Spinal cord (tissue), 10 donors: ENCODE data around the gene SH3RF3. TPM values are rescaled to one million over a fixed set of nuclear protein-coding genes. Genes with fewer than 3 reads are reported as not detected.

Experiments
- DNase-seq, 6 donors: peaks; one replicate each; pipeline versions ENCODE4 v3.0.0 to v3.0.0-alpha.2; 2013 to 2015; ENCODE audit warnings: low spot score in 6 of 6, low read depth in 4 of 6
- H3K27ac ChIP-seq: one replicate; pipeline ENCODE4 v1.5.1; 2013; ENCODE audit warnings: low read depth, low read length, control low read depth
- H3K27me3 ChIP-seq: one replicate; pipeline ENCODE4 v1.6.1; 2013; ENCODE audit warnings: low read length; ENCODE audit not compliant: control insufficient read depth, insufficient read depth
- H3K36me3 ChIP-seq: one replicate; pipeline ENCODE4 v1.6.1; 2013; ENCODE audit warnings: low read length; ENCODE audit not compliant: control insufficient read depth, insufficient read depth
- H3K4me1 ChIP-seq: one replicate; pipeline ENCODE4 v1.6.1; 2013; ENCODE audit warnings: low read length; ENCODE audit not compliant: control insufficient read depth, insufficient read depth
- H3K4me3 ChIP-seq: one replicate; pipeline ENCODE4 v1.5.1; 2013; ENCODE audit warnings: low read depth, low read length, control low read depth
- H3K9me3 ChIP-seq: one replicate; pipeline ENCODE4 v1.6.1; 2013; ENCODE audit warnings: low read length; ENCODE audit not compliant: control insufficient read depth, insufficient read depth
- WGBS: methylation state at CpG from one replicate; pipeline ENCODE4 v1.1.5; 2013; ENCODE audit warnings: missing lambda C conversion rate; ENCODE audit not compliant: insufficient coverage; 5-methylcytosine and 5-hydroxymethylcytosine counted together
- polyA plus RNA-seq, 2 donors: library from polyadenylated mRNA; unstranded; fragments of 120-200 nt; gene quantifications; one replicate each; pipeline ENCODE4 v1.2.1, GENCODE V29; 2013; ENCODE audit not compliant: insufficient read length in 2 of 2
- total RNA-seq, 2 donors: library from RNA; depleted of rRNA in 1 of 2; stranded (reverse); fragments of 120-200 nt in 1 of 2; fragments of >200 nt in 1 of 2; gene quantifications; one replicate each; pipeline versions ENCODE4 v1.2.3 to v1.2.4, GENCODE V29; 2013 to 2014
- donor health status: healthy.

SH3RF3 gene
- total and polyA plus RNA-seq, 4 donors = 4.8 to 11.8 (median 7.8) TPM

DNA sequence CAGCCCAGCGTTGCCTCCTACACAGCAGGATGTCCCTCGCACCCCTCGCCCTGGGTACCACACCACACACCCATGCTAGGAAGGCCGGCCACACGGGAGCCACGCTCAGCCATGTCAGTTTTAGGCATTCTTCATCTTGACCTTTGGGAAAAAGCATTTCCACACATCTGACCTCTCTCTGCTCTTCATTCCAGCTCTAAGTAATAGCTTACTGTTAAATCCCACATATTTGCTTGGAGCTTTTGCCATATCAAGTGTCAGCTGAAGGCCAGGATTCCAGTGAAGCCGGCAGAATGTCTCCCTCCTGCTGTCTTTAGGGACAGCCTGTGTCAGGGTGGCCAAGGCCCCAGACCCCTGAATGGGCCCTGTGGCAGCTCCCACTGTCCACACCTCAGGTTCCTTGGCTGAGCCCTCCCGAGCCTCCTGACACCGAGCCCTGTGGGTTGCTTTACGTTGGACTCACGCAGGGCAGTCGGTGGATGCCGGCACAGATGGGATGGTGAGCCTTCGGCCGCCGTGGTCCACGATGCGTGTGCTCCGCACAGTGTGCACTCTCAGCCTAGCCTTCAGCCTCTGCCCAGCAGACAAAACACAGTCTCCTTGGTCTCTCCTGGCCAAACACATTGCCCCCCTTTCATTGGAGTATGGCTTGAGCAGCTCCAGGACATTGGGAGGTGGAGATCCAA lies 282.8 kb downstream of the SH3RF3 start:
- H3K27ac ChIP-seq = no peak overlapping the region
- H3K4me3 ChIP-seq = no peak overlapping the region
- peaks cover 41% of the 10 kb centered on the region for H3K4me1 ChIP-seq
- H3K9me3 ChIP-seq = no peaks in the 10 kb centered on the region
- WGBS = 92% methylated on average over 19 of the region's 19 CpGs
- H3K36me3 ChIP-seq = peaks cover 7% of the 10 kb centered on the region
- no peak for DNase-seq
- H3K27me3 ChIP-seq = peaks cover 2% of the 10 kb centered on the region

DNA sequence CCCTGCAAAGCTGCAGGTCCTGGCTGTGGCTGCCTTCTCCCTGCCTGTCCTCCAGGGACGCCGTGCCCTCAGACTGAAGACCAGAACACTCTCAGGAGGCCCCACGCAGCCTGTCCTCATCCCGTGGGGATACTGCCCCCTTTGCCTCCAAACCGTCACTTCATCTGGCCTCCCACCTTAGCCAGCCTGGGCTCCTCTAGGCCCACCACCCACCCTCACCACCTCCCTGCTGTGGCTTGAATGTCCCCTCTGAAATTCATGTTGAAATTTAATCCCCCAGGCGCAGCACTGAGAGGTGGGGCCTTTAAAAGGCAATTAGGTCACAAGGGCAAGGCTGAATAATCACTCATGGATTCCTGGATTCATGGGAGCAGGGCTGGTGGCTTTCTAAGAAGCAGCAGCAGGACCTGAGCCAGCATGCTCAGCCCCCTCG lies 286.6 kb downstream of the SH3RF3 start:
- Histone ChIP-seq H3K9me3 (no peaks in the 10 kb centered on the region), H3K4me1 (peaks cover 9% of the 10 kb centered on the region), H3K4me3 (no peak overlapping the region), H3K27ac (no peak overlapping the region), H3K27me3 (no peaks in the 10 kb centered on the region), H3K36me3 (peaks cover 4% of the 10 kb centered on the region)
- DNase-seq = no peak
- 74% methylated on average over 7 of the region's 7 CpGs for WGBS

DNA sequence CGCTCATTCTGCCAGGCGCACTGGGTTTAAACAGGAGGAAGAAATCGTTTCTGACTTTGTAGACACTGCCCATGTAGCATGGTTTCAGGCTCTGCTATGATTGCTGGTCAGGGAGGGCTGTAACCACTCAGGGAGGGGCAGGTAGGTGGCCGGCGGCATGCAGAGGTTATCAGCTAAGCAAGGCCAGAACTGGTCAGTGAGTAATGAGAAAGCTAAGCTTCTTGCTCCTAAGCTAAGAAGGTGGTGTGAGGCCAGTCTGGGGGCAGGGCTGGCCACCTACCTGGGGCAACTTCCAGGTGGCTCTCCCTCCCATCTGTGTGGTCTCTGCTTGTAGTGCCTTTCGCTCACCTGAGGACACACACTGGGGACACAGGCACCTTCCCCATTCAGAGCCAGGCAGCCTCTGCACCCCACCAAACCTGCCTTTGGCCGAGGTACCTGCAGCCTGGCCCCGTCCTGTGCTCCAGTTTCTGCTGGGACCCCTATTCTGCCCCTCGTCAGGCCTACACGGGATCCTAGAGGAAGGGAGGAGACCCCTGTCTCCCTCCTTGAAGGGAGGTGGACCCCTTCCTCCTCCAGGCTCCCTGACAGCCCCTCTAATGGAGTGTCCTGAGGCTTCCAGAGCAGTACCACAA lies 288.8 kb downstream of the SH3RF3 start:
- no peak for DNase-seq
- Histone ChIP-seq H3K4me3 (no peak overlapping the region), H3K27me3 (no peaks in the 10 kb centered on the region), H3K4me1 (no peaks in the 10 kb centered on the region), H3K9me3 (no peaks in the 10 kb centered on the region), H3K27ac (no peak overlapping the region), H3K36me3 (peaks cover 4% of the 10 kb centered on the region)
- WGBS = 98% methylated on average over 10 of the region's 10 CpGs

DNA sequence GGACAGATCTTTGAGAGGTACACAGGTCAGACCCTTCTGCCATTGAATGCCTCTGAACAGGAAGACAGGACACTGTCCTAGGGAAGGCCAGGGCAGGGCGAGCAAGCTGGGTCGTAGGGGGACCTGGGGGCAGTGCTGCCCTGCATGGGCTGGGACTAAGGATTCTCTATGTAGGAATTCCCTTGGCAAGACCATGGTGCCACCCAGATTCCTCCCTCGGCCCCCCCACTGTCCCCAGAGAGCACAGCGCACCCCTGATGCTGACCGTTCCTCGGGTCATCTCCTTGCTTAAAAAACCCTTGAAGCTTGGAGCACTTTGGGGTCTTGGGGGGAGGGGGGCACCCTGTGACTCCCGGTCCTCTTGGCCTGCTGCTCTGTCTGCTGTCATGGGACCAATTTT lies 289.7 kb downstream of the SH3RF3 start:
- no peaks in the 10 kb centered on the region for H3K4me1 ChIP-seq
- no peak for DNase-seq
- no peak overlapping the region for H3K4me3 ChIP-seq
- no peaks in the 10 kb centered on the region for H3K27me3 ChIP-seq
- 89% methylated on average over 2 of the region's 7 CpGs for WGBS
- no peak overlapping the region for H3K27ac ChIP-seq
- H3K9me3 ChIP-seq = no peaks in the 10 kb centered on the region
- H3K36me3 ChIP-seq = peaks cover 7% of the 10 kb centered on the region

DNA sequence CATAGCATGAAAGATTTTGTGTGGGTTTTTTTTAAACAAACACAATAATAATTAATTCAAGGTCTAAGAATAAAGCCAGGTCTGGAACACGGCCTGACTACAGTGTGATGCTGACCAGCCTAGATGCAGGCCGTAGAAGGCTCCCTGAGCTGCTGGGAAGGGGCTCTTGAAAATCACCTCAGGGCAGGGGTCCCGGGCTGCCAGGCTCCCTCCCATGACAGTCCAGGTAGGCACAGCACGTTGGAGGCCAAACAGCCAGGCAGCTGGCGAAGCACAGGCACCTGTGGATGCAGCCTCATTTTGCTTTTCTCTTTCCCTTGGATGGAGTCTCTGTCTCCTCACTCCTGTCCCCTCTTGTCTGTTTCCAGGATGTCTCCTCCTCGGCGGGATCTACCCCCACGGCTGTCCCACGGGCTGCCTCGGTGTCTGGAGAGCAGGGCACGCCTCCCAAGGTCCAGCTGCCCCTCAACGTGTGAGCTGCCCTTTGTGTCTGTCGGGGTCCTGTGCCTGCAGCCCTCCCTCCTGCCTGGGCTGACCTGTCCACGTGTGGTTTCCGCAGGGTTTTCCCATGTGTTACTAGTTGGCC lies 290.3 kb downstream of the SH3RF3 start:
- Histone ChIP-seq H3K4me1 (no peaks in the 10 kb centered on the region), H3K9me3 (no peaks in the 10 kb centered on the region), H3K27me3 (no peaks in the 10 kb centered on the region), H3K4me3 (no peak overlapping the region), H3K27ac (no peak overlapping the region), H3K36me3 (peaks cover 11% of the 10 kb centered on the region)
- 83% methylated on average over 15 of the region's 15 CpGs for WGBS
- DNase-seq = no peak

DNA sequence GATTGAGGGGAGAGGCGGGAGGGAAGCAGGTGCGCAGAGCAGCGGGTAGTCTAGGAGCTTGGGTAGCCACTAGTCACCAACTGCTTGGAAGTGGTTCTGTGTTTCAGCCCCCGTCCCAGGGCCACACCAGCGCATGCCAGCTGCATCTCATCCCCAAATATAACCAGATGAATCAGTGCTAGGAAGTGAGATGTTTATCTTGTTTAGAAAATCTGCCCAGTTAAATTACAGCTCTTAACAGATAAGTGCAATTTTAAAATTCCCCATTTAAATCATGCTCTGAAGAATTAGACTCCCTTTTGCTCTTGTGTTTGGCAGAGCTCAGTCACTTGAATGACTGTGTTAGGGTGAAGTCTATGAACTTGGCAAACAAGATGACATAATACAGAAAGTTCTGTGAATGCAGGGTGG lies 291.0 kb downstream of the SH3RF3 start:
- 94% methylated on average over 3 of the region's 5 CpGs for WGBS
- peaks cover 11% of the 10 kb centered on the region for H3K36me3 ChIP-seq
- no peaks in the 10 kb centered on the region for H3K27me3 ChIP-seq
- no peak overlapping the region for H3K4me3 ChIP-seq
- H3K4me1 ChIP-seq = no peaks in the 10 kb centered on the region
- no peak for DNase-seq
- no peaks in the 10 kb centered on the region for H3K9me3 ChIP-seq
- no peak overlapping the region for H3K27ac ChIP-seq

DNA sequence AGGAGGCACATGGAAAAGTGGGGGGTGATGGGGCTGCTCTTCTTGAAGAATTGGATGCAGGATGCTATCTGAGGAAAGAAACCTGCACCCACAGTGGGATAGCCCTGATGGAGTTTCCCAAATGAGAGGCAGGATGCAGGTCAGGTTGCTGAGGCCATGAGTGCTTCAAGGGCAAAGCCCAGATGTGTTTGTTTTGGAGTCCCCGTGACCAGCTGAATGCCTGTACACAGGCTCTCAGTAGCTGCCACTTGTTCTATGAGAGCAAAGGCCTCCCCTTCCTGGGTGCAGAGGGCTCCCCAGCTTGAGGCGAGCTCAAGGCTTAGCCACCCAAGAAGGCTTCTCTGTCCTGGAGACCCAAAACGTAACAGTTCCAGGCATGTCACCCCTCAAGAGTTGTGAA lies 292.1 kb downstream of the SH3RF3 start:
- H3K36me3 ChIP-seq = peaks cover 7% of the 10 kb centered on the region
- no peak overlapping the region for H3K4me3 ChIP-seq
- no peaks in the 10 kb centered on the region for H3K4me1 ChIP-seq
- H3K27ac ChIP-seq = no peak overlapping the region
- 86% methylated on average over 3 of the region's 3 CpGs for WGBS
- H3K27me3 ChIP-seq = no peaks in the 10 kb centered on the region
- no peaks in the 10 kb centered on the region for H3K9me3 ChIP-seq
- no peak for DNase-seq

DNA sequence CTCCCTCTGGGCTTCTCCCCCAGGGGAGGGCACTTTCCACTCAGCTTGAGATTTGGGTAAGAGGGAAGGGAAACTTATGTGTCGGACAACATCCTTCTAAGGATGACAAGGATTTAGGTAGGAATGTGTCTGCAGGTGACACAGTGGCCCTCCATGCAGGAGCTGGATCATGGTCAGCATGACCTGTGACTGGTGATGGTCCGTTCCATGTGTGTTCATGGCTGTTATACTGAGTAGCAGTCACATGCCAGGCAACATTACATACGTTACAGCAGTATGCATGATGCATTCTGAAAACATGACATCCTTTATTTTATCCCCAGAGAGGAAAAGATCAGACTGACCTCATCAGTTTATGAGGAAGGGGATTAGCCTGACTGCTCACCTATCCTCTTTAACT lies 292.6 kb downstream of the SH3RF3 start:
- H3K27ac ChIP-seq = no peak overlapping the region
- DNase-seq = no peak
- H3K27me3 ChIP-seq = no peaks in the 10 kb centered on the region
- H3K36me3 ChIP-seq = peaks cover 7% of the 10 kb centered on the region
- H3K4me3 ChIP-seq = no peak overlapping the region
- H3K9me3 ChIP-seq = no peaks in the 10 kb centered on the region
- 92% methylated on average over 2 of the region's 3 CpGs for WGBS
- no peaks in the 10 kb centered on the region for H3K4me1 ChIP-seq

DNA sequence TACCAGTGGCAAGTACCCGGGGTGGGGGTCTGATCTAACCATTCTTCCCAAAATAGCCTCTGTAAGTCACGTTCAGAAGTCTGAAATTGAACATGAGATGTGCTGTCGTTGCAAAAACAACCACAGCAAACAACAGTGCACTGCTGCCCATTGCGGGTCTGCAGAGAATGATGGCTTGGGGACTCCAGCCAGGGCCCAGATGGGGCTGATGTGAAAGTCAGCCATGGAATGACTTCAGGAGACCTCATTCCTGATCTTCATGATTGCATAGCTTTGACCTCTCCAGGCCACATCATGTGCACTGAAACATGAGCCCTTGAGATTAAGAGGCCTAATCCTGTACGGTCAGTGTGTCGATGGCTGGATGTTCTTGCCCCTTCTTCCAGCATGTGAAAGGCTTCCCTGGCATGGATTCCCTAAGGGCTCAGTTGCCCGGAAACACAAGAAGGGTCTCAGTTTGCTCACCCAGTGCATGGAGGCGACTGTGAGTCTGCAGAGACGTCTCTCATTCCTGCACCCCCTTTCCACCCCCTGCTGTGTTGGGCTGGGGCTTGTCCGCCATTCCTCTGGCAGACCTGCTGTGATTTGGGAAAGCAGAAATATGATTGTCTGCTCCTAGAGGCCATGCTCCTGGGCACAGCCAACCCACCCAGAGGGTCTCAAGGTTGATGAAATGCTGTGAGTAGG lies 293.2 kb downstream of the SH3RF3 start:
- no peak overlapping the region for H3K27ac ChIP-seq
- H3K27me3 ChIP-seq = no peaks in the 10 kb centered on the region
- no peaks in the 10 kb centered on the region for H3K9me3 ChIP-seq
- DNase-seq = no peak
- H3K36me3 ChIP-seq = peaks cover 7% of the 10 kb centered on the region
- 90% methylated on average over 7 of the region's 10 CpGs for WGBS
- H3K4me3 ChIP-seq = no peak overlapping the region
- H3K4me1 ChIP-seq = no peaks in the 10 kb centered on the region
